Right lobe of liver (tissue), 6 donors: ENCODE measurements around the gene ASAH2. TPM values are rescaled to one million over a fixed set of nuclear protein-coding genes. Genes with fewer than 3 reads are reported as not detected.

Experiments used
- ATAC-seq, 4 donors: fragments of 200-7000 bp; cut with Tn5 transposase; one replicate each; pipeline ENCODE4 v1.9.1; 2020; ENCODE audit warnings: mild to moderate bottlenecking in 4 of 4, moderate library complexity in 4 of 4
- DNase-seq, 3 donors: peaks; one replicate each; pipeline ENCODE4 v3.0.0-alpha.2; 2020
- H3K27ac ChIP-seq, 3 donors: fragments of 200-600 bp; one replicate each; pipeline ENCODE4 v1.8.0; 2022
- H3K27me3 ChIP-seq, 2 donors: fragments of 200-600 bp; one replicate each; pipeline ENCODE4 v1.8.0; 2022
- H3K36me3 ChIP-seq, 4 donors: fragments of 200-600 bp; sonication (generic) in 1 of 4; one replicate each; pipeline versions ENCODE4 v1.5.1 to v1.8.0; 2017 to 2022; ENCODE audit warnings: control low read depth in 1 of 4
- H3K4me1 ChIP-seq, 4 donors: fragments of 200-600 bp; sonication (generic) in 1 of 4; one replicate each; pipeline versions ENCODE4 v1.5.1 to v1.8.0; 2017 to 2022; ENCODE audit warnings: control low read depth in 1 of 4
- H3K4me3 ChIP-seq, 3 donors: fragments of 200-600 bp; one replicate each; pipeline ENCODE4 v1.8.0; 2022
- H3K9me3 ChIP-seq, 4 donors: fragments of 200-600 bp; sonication (generic) in 1 of 4; one replicate each; pipeline versions ENCODE4 v1.5.1 to v1.8.0; 2017 to 2022; ENCODE audit warnings: control low read depth in 1 of 4
- POLR2A ChIP-seq: fragments of 450-650 bp; IDR thresholded peaks from one replicate; pipeline ENCODE4 v1.6.1; 2017; ENCODE audit warnings: antibody characterized with exemption, mild to moderate bottlenecking
- WGBS: methylation state at CpG from one replicate; pipeline ENCODE4 v1.1.6; 2018; ENCODE audit warnings: low coverage, low lambda C conversion rate; ENCODE audit not compliant: insufficient coverage; ENCODE audit errors: missing lambda C conversion rate; 5-methylcytosine and 5-hydroxymethylcytosine counted together
- intact Hi-C, 2 donors: fragments of 100-400 bp; cut with DNase I; formaldehyde crosslinking; loops; one replicate each; pipeline versions ENCODE4 v1.11.2 to v1.14.1; 2022
- total RNA-seq, 6 experiments: library from RNA; depleted of rRNA in 2 of 6; stranded (reverse); fragments of >200 nt in 2 of 6; fragmentation: NEBNext Ultra II Directional in 3 of 6; extraction: Animal tissue kit (Norgen Biotek cat#: 25700) in 3 of 6; gene quantifications; one replicate each; pipeline versions ENCODE4 v1.1.0 to v1.2.4, GENCODE V29; 2016 to 2023
- TF ChIP-seq, protein P1 (sequence below), 4 donors: fragments of 200-600 bp in 3 of 4; fragments of 450-650 bp in 1 of 4; IDR thresholded peaks; one replicate each; pipeline versions ENCODE4 v1.5.1 to v1.8.0; 2016 to 2022; ENCODE audit warnings: antibody characterized with exemption in 4 of 4, mild to moderate bottlenecking in 2 of 4
- donor health status: DM: no; HTN: yes; CAD: no.
- donor health status: DM: no; HTN: no; CAD: no.
- donor health status: DM: no; HTN: no; CAD: no.
- donor health status: DM: no; HTN: yes; CAD: no.
- donor health status: DM: no; HTN: yes; CAD: no.

The ASAH2 gene
- total RNA-seq, 6 experiments from 2014 or later: 1.0 to 6.4 (median 1.8) TPM

DNA sequence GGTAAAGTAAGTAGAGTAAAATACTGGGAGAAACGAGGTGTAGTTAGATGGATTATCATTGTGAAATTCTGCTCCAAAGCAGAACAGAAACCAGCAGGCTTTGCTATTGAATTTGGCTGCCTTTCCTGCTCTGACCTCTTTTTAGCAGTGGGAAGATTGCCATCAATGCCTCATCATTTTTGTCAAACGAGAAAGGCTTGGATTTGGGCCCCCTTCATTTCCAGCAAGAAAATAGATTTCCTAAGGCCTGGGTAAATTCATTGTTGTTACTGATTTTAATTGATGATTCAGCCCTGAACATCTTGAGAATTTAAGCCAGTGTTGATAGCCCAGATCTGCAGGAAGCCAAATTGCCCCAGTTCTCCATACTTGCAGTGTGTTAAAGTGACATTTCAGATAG lies 35.2 kb upstream of the ASAH2 start:
- H3K27me3 ChIP-seq: no peaks in the 10 kb centered on the region
- intact Hi-C loops: no loop called here
- no peaks in the 10 kb centered on the region for H3K9me3 ChIP-seq
- DNase-seq (peak in 1 of 3 donors; percentile 51), ATAC-seq (peak; percentile 80 to 86 (median 84))
- WGBS: 8% methylated on average over 2 of the region's 2 CpGs
- H3K4me3 ChIP-seq: no peak overlapping the region
- no peak for TF ChIP-seq POLR2A
- TF ChIP-seq, protein P1, sequence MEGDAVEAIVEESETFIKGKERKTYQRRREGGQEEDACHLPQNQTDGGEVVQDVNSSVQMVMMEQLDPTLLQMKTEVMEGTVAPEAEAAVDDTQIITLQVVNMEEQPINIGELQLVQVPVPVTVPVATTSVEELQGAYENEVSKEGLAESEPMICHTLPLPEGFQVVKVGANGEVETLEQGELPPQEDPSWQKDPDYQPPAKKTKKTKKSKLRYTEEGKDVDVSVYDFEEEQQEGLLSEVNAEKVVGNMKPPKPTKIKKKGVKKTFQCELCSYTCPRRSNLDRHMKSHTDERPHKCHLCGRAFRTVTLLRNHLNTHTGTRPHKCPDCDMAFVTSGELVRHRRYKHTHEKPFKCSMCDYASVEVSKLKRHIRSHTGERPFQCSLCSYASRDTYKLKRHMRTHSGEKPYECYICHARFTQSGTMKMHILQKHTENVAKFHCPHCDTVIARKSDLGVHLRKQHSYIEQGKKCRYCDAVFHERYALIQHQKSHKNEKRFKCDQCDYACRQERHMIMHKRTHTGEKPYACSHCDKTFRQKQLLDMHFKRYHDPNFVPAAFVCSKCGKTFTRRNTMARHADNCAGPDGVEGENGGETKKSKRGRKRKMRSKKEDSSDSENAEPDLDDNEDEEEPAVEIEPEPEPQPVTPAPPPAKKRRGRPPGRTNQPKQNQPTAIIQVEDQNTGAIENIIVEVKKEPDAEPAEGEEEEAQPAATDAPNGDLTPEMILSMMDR (IDR thresholded peaks at IDR 0.05): no peak
- H3K36me3 ChIP-seq: no peaks in the 10 kb centered on the region
- peak overlapping the region in 1 of 3 donors; percentile 1 for H3K27ac ChIP-seq
- peaks cover 0 to 21% (median 0%) of the 10 kb centered on the region in 4 donors for H3K4me1 ChIP-seq

DNA sequence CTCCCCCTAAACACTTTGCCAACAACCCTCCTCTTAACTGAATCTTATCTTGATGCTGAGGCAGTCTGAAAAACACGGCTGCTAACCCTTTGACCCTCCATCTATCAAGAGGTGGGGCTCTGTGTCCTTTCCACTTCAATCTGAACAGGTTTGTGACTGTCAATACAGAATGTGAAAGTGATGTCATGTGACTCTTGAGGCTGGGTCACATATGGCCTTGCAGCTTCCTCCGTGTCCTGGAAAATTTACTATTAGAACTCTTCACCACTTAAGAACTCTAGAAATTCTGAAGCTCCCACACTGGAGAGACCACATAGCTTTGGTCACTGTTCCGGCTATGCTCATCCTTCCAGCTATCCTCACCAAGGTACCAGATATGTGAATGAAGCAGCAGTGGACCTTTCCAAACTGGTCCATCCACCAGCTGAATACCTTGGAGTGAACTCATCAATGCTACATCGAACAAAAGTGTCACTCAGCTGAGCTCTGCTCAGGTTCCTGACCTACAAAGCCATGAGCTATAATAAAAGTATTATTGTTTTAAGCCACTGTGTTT lies 30.7 kb upstream of the ASAH2 start:
- no peak overlapping the region for H3K27ac ChIP-seq
- no peak for ATAC-seq
- TF ChIP-seq, protein P1 (IDR thresholded peaks at IDR 0.05): no peak
- no peak for TF ChIP-seq POLR2A
- 75% methylated on average over 4 of the region's 4 CpGs for WGBS
- intact Hi-C loops: no loop called here
- DNase-seq: no peak
- H3K27me3 ChIP-seq: no peaks in the 10 kb centered on the region
- no peaks in the 10 kb centered on the region for H3K36me3 ChIP-seq
- H3K4me1 ChIP-seq: peaks cover 0 to 30% (median 2%) of the 10 kb centered on the region in 4 donors
- H3K4me3 ChIP-seq: no peak overlapping the region
- no peaks in the 10 kb centered on the region for H3K9me3 ChIP-seq

DNA sequence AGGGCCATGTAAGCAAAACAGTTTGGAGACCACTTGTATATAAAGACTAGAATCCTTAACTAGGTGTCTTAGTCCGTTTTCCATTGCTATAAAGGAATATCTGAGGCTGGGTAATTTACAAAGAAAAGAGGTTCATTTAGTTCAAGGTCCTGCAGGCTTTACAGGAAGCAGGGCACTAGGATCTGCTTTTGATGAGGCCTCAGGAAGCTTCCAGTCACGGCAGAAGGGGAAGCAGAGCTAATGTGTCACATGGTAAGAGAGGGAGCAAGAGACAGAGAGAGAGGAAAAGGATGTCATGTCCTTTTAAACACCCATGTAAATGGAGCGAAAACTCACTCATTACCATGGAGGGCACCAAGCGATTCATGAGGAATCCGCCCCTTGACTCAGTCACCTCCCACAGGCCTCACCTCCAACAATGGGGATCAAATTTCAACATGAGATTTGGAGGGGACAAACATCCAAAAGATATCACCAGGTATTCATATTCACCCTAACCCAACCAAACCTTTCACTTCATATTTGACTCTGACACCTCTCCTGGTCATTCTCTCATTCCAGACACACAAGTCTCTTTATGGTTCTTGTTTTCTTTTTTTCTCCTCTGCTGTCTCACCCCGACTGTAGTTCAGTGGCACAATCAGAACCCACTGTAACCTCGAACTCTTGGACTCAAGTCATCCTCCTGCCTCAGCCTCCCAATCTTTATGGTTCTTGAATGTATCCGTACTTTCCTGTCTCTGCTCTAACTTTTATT lies 30.1 kb upstream of the ASAH2 start:
- Histone ChIP-seq H3K27ac (no peak overlapping the region), H3K4me3 (no peak overlapping the region), H3K9me3 (no peaks in the 10 kb centered on the region), H3K27me3 (no peaks in the 10 kb centered on the region), H3K36me3 (no peaks in the 10 kb centered on the region), H3K4me1 (peaks cover 0 to 23% (median 2%) of the 10 kb centered on the region in 4 donors)
- TF ChIP-seq, protein P1 (IDR thresholded peaks at IDR 0.05): no peak
- no peak for TF ChIP-seq POLR2A
- intact Hi-C loops: no loop called here
- 66% methylated on average over 6 of the region's 8 CpGs for WGBS
- ATAC-seq: no peak
- no peak for DNase-seq

DNA sequence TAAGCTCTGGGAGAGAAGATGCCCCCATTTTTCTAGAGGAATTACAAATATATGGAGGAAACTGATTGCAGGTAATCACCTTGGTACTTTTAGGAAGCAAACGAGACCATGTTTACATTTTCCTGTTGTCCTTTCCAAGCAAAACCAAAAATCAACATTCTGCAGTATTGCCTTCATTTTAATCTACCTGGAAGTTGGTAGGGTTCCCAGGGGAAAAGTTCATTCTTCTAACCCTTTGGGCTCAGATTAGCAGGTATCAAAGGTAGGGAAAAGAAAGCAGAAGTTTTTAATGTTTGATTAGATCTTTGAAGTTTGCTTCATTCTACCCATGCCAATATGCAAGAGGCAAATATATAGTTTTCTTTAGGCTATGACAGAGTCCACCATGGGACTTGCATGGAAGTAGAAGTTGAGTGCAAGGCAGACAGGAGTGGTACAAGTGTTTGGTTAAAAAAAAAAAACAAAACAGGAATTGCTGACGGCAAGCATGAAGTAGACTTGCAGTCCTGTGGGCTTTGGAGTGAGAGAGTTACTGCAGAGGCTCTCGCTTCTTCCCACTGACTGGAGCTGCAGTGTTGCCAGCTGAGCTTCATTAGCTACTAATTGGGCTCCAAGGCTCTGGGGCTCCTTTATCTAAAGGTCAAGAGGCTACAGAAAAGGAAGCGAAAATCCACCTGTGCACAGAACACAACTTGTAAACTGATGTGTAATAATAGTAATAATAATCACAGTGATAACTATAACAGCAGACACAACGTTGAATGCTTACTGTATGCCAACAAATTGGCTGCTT lies 28.9 kb upstream of the ASAH2 start:
- no peak for DNase-seq
- ATAC-seq: peak; percentile 52 to 75 (median 67)

More for the DNA sequence above, 28.9 kb upstream of the ASAH2 start:
- H3K27ac ChIP-seq: peak overlapping the region in 1 of 3 donors; percentile 24
- no peaks in the 10 kb centered on the region for H3K9me3 ChIP-seq
- H3K36me3 ChIP-seq: no peaks in the 10 kb centered on the region
- H3K4me3 ChIP-seq: no peak overlapping the region
- intact Hi-C loops: no loop called here
- WGBS: 36% methylated on average over 5 of the region's 5 CpGs
- no peak for TF ChIP-seq POLR2A
- TF ChIP-seq, protein P1 (IDR thresholded peaks at IDR 0.05): no peak
- peaks cover 0 to 16% (median 2%) of the 10 kb centered on the region in 4 donors for H3K4me1 ChIP-seq
- H3K27me3 ChIP-seq: no peaks in the 10 kb centered on the region
